Endothelial cell of umbilical vein (primary cell): ENCODE data around the gene HOOK2. TPM values are rescaled to one million over a fixed set of nuclear protein-coding genes. Genes with fewer than 3 reads are reported as not detected.

ENCODE experiments used
- BruUV-seq: library from RNA; stranded (reverse); fragments of 400-500 nt; replicated peaks from 2 replicates; lab custom pipeline; 2021; lab: Mats Ljungman, UMichigan
- CTCF ChIA-PET: fragments of 300-600, 350-600 bp; sonication (Branson Sonifier 250); formaldehyde crosslinking; loops from one replicate; lab custom pipeline; 2021; ENCODE audit warnings: antibody characterized with exemption, inconsistent platforms; lab: Charles Lee
- POLR2A ChIA-PET: fragments of 300-600, 350-600 bp; sonication (Branson Sonifier 250); formaldehyde crosslinking; loops from one replicate; lab custom pipeline; 2021; ENCODE audit warnings: antibody characterized with exemption, inconsistent platforms; lab: Charles Lee
- DNase-seq: peaks from one replicate; pipeline ENCODE4 v3.0.0-alpha.2; 2011; ENCODE audit warnings: low read depth, low spot score
- FAIRE-seq: peaks from 2 replicates; lab custom pipeline; 2011; peaks lifted over from hg19 to GRCh38; lab: Jason Lieb, UNC
- H2AFZ ChIP-seq: 2 replicates; pipeline ENCODE4 v1.6.0; 2012; ENCODE audit warnings: low read depth, low read length, control low read depth, inconsistent platforms
- H3K27ac ChIP-seq: 2 replicates; pipeline ENCODE4 v1.5.1; 2011; ENCODE audit warnings: low read depth, mild to moderate bottlenecking, control low read depth, low read length, moderate library complexity; ENCODE audit not compliant: insufficient read depth
- H3K27me3 ChIP-seq, 2 experiments: 2 replicates each; pipeline versions ENCODE4 v1.6.0 to v1.6.1; 2011; ENCODE audit warnings: low read length in 2 of 2, mixed read lengths in 1 of 2; ENCODE audit not compliant: control insufficient read depth in 2 of 2, insufficient read depth in 2 of 2
- H3K36me3 ChIP-seq, 2 experiments: 2 replicates in 1 of 2; 3 replicates in 1 of 2; pipeline ENCODE4 v1.5.1; 2011; ENCODE audit warnings: low read length in 2 of 2, mild to moderate bottlenecking in 1 of 2, moderate library complexity in 1 of 2; ENCODE audit not compliant: control insufficient read depth in 2 of 2, insufficient read depth in 2 of 2; ENCODE audit errors: extremely low read depth in 1 of 2
- H3K4me1 ChIP-seq: 3 replicates; pipeline ENCODE4 v1.5.1; 2011; ENCODE audit warnings: mild to moderate bottlenecking, low read length; ENCODE audit not compliant: control insufficient read depth, insufficient read depth; ENCODE audit errors: extremely low read depth
- H3K4me2 ChIP-seq: 2 replicates; pipeline ENCODE4 v1.6.1; 2011; ENCODE audit warnings: low read length, control low read depth, mixed read lengths; ENCODE audit not compliant: insufficient read depth
- H3K4me3 ChIP-seq, 3 experiments: fragments of 200-600 bp in 1 of 3; sonication (generic), shearing (Covaris generic) in 1 of 3; replicated peaks in 1 of 3; 2 replicates each; pipeline ENCODE4 v1.5.1; 2011 to 2016; ENCODE audit warnings: control low read depth in 3 of 3, low read length in 3 of 3, mild to moderate bottlenecking in 2 of 3, inconsistent platforms in 1 of 3, low read depth in 1 of 3, moderate library complexity in 1 of 3; ENCODE audit not compliant: insufficient read depth in 1 of 3
- H3K79me2 ChIP-seq: 2 replicates; pipeline ENCODE4 v1.6.0; 2012; ENCODE audit warnings: low read length, inconsistent platforms; ENCODE audit not compliant: control insufficient read depth, insufficient read depth
- H3K9ac ChIP-seq: replicated peaks from 2 replicates; pipeline ENCODE3; 2011; ENCODE audit warnings: low read length, control low read depth; ENCODE audit not compliant: insufficient read depth; ENCODE audit errors: extremely low read depth
- H3K9me1 ChIP-seq: replicated peaks from 3 replicates; pipeline ENCODE4 v1.6.0; 2011; ENCODE audit warnings: mild to moderate bottlenecking, low read length; ENCODE audit not compliant: control insufficient read depth, insufficient read depth; ENCODE audit errors: extremely low read depth
- H3K9me3 ChIP-seq: replicated peaks from 2 replicates; pipeline ENCODE4 v1.5.1; 2012; ENCODE audit warnings: low read length, inconsistent platforms; ENCODE audit not compliant: control insufficient read depth, insufficient read depth
- H4K20me1 ChIP-seq: replicated peaks from 2 replicates; pipeline ENCODE3; 2011; ENCODE audit warnings: mild to moderate bottlenecking, low read length; ENCODE audit not compliant: control insufficient read depth, insufficient read depth; ENCODE audit errors: extremely low read depth
- FOS ChIP-seq: IDR thresholded peaks from 2 replicates; pipeline ENCODE4 v1.6.1; 2011; ENCODE audit warnings: mild to moderate bottlenecking, low read length, moderate library complexity, borderline replicate concordance; ENCODE audit not compliant: insufficient read depth
- GATA2 ChIP-seq: IDR thresholded peaks from 2 replicates; pipeline ENCODE4 v1.7.0; 2011; ENCODE audit warnings: low read depth, mild to moderate bottlenecking, moderate library complexity, mixed read lengths, low read length; ENCODE audit not compliant: insufficient read length, insufficient read depth
- JUN ChIP-seq: IDR thresholded peaks from 2 replicates; pipeline ENCODE4 v1.6.1; 2011; ENCODE audit warnings: borderline replicate concordance, low read depth; ENCODE audit not compliant: insufficient read length, insufficient read depth
- POLR2AphosphoS5 ChIP-seq: IDR thresholded peaks from 2 replicates; pipeline ENCODE4 v1.6.1; 2012; ENCODE audit warnings: low read depth, mild to moderate bottlenecking, control low read depth, low read length, moderate library complexity; ENCODE audit not compliant: insufficient read depth
- dilution Hi-C: fragments of 300-500 bp; cut with MboI; formaldehyde crosslinking; loops from one replicate; pipeline ENCODE4 v1.15.0; 2019; ENCODE audit warnings: low sequenced_read_pairs; ENCODE audit not compliant: extremely low pct_ligation_motif_present
- intact Hi-C: fragments of 100-400 bp; cut with micrococcal nuclease; formaldehyde crosslinking; loops from one replicate; pipeline ENCODE4 v1.10.0; 2022
- polyA plus RNA-seq, 4 experiments: library from polyadenylated mRNA; depleted of rRNA in 3 of 4; stranded (reverse) in 3 of 4; unstranded in 1 of 4; fragments of >200 nt; gene quantifications; 2 replicates each; pipeline versions ENCODE4 v1.2.1 to v1.2.3, GENCODE V29; 2011 to 2012; ENCODE audit warnings: missing spikeins in 1 of 4
- total RNA-seq: library from RNA; stranded (reverse); gene quantifications from 2 replicates; pipeline ENCODE4 v1.2.3, GENCODE V29; 2021
- TF ChIP-seq, protein P1 (sequence below): IDR thresholded peaks from 2 replicates; pipeline ENCODE4 v1.6.1; 2011; ENCODE audit not compliant: insufficient read depth, insufficient read length
- TF ChIP-seq, protein P2 (sequence below), 2 donors: IDR thresholded peaks; 1 replicate in 1 of 2; 2 replicates in 1 of 2; pipeline ENCODE4 v1.5.1; 2011; ENCODE audit warnings: low read length in 2 of 2, mild to moderate bottlenecking in 2 of 2, moderate library complexity in 2 of 2, control low read depth in 1 of 2, inconsistent platforms in 1 of 2, low read depth in 1 of 2; ENCODE audit not compliant: insufficient read depth in 1 of 2; ENCODE audit errors: extremely low read depth in 1 of 2

The HOOK2 gene
- total and polyA plus RNA-seq, 2 donors (not counting 3 experiments of a cell fraction or from before 2014, with no cell fraction given): 8.0 to 17.3 TPM

DNA sequence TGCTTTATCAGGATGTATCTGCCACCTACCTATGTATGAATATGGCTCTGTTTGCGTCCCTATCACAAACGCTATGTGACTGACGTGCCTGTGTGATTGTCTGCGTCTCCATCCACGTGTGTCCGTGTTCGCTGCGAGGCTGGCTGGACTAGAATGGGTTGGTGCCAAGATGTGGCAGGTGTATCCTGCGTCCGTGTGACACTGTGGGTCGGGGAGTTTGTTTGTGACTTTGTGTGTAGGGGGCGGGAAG lies 6.7 kb upstream of the HOOK2 start:
- Histone ChIP-seq H3K27me3 (no peaks in the 10 kb centered on the region), H3K4me1 (peaks cover 25% of the 10 kb centered on the region), H3K9me1 (no peaks in the 10 kb centered on the region), H3K36me3 (no peaks in the 10 kb centered on the region), H4K20me1 (no peaks in the 10 kb centered on the region), H3K79me2 (no peaks in the 10 kb centered on the region), H3K4me3 (peak overlapping the region in 2 of 3 experiments; percentile 2 to 39), H2AFZ (peak overlapping the region; percentile 40), H3K4me2 (peak overlapping the region; percentile 6), H3K9ac (peak overlapping the region; percentile 52), H3K9me3 (no peaks in the 10 kb centered on the region), H3K27ac (peak overlapping the region; percentile 50)
- no peak for TF ChIP-seq GATA2
- TF ChIP-seq, protein P1, sequence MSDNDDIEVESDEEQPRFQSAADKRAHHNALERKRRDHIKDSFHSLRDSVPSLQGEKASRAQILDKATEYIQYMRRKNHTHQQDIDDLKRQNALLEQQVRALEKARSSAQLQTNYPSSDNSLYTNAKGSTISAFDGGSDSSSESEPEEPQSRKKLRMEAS: peak; percentile 25
- TF ChIP-seq POLR2AphosphoS5: no peak
- TF ChIP-seq FOS: no peak
- dilution Hi-C loops: no loop called here
- POLR2A ChIA-PET: interaction anchor here (2.8 kb wide), 1 partner anchor 10 kb away, joined by 73 read pairs; the partner anchor contains the start of gene JUNB
- no peak for FAIRE-seq
- CTCF ChIA-PET: interaction anchor here (1.0 to 1.2 kb wide), 5 partner anchors 10 to 24 kb away, joined by 3 to 21 read pairs (median 5); partner anchors contain the start of gene JUNB
- intact Hi-C loops: loop anchor here (1.0 to 10.0 kb wide), 3 partner anchors 9 to 321 kb away; partner anchors contain the start of genes CALR, FARSA, JUNB and LYL1
- no TSS peak for BruUV-seq
- DNase-seq: peak; percentile 78

DNA sequence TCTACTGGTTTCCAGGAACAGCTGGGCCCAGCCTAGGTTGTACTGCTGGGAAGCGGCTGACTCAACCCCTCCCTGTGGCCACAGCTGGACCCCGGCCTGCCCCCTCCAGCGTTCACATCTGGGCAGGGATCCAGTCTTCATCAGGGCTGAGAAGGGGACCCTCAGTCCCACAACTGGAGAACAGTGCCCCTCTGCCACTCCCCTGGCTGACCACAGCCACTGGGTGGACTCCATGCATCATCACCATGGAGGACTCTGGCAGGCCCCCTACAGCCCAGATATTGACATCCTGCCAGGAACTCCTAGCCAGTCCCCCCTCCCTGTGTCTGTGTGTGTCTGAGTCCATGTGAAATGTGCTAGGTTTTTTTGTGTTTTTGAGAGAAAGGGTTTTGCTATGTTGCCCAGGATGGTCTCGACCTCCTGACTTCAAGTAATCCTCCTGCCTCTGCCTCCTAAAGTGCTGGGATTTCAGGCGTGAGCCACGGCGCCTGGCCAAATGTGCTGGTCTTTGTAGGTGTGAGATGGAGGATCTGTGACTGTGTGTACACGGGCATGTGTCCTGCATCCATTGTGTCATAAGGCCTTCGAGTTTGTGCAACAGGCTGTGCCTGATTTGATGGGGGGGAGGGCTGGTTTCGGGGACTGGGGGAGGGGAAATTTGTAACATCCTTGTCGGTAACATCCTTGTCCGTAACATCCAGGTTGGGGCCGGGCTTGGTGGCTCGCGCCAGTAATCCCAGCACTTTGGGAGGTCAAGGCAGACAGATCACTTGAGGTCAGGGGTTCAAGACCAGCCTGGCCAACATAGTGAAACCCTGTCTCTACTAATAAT lies 4.0 kb upstream of the HOOK2 start:
- intact Hi-C loops: no loop called here
- H4K20me1 ChIP-seq: no peaks in the 10 kb centered on the region
- peak overlapping the region; percentile 82 for H3K27ac ChIP-seq
- H3K9ac ChIP-seq: peak overlapping the region; percentile 52
- ChIA-PET POLR2A (interaction anchor here (0.9 to 5.2 kb wide), 2 partner anchors 13 to 18 kb away, joined by 4 to 94 read pairs; partner anchors contain the start of gene JUNB), CTCF (interaction anchor here (4.9 to 10.3 kb wide), 3 partner anchors 8 to 18 kb away, joined by 48 to 387 read pairs (median 144); partner anchors contain the start of genes JUNB, PRDX2 and THSD8)
- TF ChIP-seq, protein P2, sequence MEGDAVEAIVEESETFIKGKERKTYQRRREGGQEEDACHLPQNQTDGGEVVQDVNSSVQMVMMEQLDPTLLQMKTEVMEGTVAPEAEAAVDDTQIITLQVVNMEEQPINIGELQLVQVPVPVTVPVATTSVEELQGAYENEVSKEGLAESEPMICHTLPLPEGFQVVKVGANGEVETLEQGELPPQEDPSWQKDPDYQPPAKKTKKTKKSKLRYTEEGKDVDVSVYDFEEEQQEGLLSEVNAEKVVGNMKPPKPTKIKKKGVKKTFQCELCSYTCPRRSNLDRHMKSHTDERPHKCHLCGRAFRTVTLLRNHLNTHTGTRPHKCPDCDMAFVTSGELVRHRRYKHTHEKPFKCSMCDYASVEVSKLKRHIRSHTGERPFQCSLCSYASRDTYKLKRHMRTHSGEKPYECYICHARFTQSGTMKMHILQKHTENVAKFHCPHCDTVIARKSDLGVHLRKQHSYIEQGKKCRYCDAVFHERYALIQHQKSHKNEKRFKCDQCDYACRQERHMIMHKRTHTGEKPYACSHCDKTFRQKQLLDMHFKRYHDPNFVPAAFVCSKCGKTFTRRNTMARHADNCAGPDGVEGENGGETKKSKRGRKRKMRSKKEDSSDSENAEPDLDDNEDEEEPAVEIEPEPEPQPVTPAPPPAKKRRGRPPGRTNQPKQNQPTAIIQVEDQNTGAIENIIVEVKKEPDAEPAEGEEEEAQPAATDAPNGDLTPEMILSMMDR (IDR thresholded peaks at IDR 0.05; ENCODE audit: extremely low read depth in 1 of 2, insufficient read depth in 1 of 2, low read depth in 1 of 2, low read length in 2 of 2): peak in 1 of 2 donors; percentile 5
- TF ChIP-seq GATA2 (no peak), JUN (no peak)
- peaks cover 30% of the 10 kb centered on the region for H3K4me1 ChIP-seq
- no peaks in the 10 kb centered on the region for H3K9me3 ChIP-seq
- no peaks in the 10 kb centered on the region for H3K9me1 ChIP-seq
- BruUV-seq: no TSS peak
- peak overlapping the region; percentile 57 for H3K4me2 ChIP-seq
- H3K4me3 ChIP-seq: no peak overlapping the region
- peak; percentile 67 for DNase-seq
- no peaks in the 10 kb centered on the region for H3K36me3 ChIP-seq
- no peaks in the 10 kb centered on the region for H3K79me2 ChIP-seq
- FAIRE-seq: peak; percentile 82
- no peak overlapping the region for H2AFZ ChIP-seq
- H3K27me3 ChIP-seq: no peaks in the 10 kb centered on the region
- dilution Hi-C loops: no loop called here
